Activated naive CD8-positive, alpha-beta T cell treated with anti-CD3 and anti-CD28 coated beads, Interleukin-2, amount 50 U/mL, for 24 hours (primary cell): ENCODE results near the gene TUFT1.
"Not testable (repeated sequence)": the region's sequence is repeated elsewhere in the genome, so short reads cannot be mapped to it uniquely, and the experiment has no call there.

Source experiments
- ATAC-seq: fragments of 150-1000 bp; cut with Tn5 transposase; one replicate; pipeline ENCODE4 v1.10.0; 2021
- DNase-seq: peaks from one replicate; pipeline ENCODE4 v3.0.0; 2021
- H3K27ac Mint-ChIP-seq: one replicate; pipeline ENCODE4 v1.8.0; 2021; ENCODE audit warnings: mild to moderate bottlenecking, mixed read lengths
- H3K27me3 Mint-ChIP-seq: one replicate; pipeline ENCODE4 v1.8.0; 2021; ENCODE audit warnings: mixed read lengths
- H3K36me3 Mint-ChIP-seq: one replicate; pipeline ENCODE4 v1.8.0; 2021; ENCODE audit warnings: low read depth, mixed read lengths
- H3K4me1 Mint-ChIP-seq: one replicate; pipeline ENCODE4 v1.8.0; 2021; ENCODE audit warnings: mixed read lengths
- H3K4me3 Mint-ChIP-seq: one replicate; pipeline ENCODE4 v1.8.0; 2021; ENCODE audit warnings: mild to moderate bottlenecking, moderate library complexity, mixed read lengths
- H3K9me3 Mint-ChIP-seq: one replicate; pipeline ENCODE4 v1.8.0; 2021; ENCODE audit warnings: mixed read lengths

TUFT1 gene

GRCh38 chr1:151519667-151520066 is 20.4 kb upstream of the TUFT1 start:
- DNase-seq (no peak), ATAC-seq (no peak)
- H3K27me3 Mint-ChIP-seq: no peaks in the 10 kb centered on the region
- no peaks in the 10 kb centered on the region for H3K9me3 Mint-ChIP-seq
- no peaks in the 10 kb centered on the region for H3K36me3 Mint-ChIP-seq
- H3K4me1 Mint-ChIP-seq: no peaks in the 10 kb centered on the region
- no peak overlapping the region for H3K27ac Mint-ChIP-seq
- no peak overlapping the region for H3K4me3 Mint-ChIP-seq

GRCh38 chr1:151520359-151520758 is 19.8 kb upstream of the TUFT1 start:
- ATAC-seq (no peak), DNase-seq (no peak)
- Mint-ChIP-seq H3K4me3 (no peak overlapping the region), H3K27ac (no peak overlapping the region), H3K36me3 (no peaks in the 10 kb centered on the region), H3K27me3 (no peaks in the 10 kb centered on the region), H3K4me1 (no peaks in the 10 kb centered on the region), H3K9me3 (no peaks in the 10 kb centered on the region)

- not testable (repeated sequence) for H3K27ac Mint-ChIP-seq, DNase-seq, H3K36me3 Mint-ChIP-seq, H3K9me3 Mint-ChIP-seq, H3K27me3 Mint-ChIP-seq, H3K4me1 Mint-ChIP-seq, ATAC-seq, H3K4me3 Mint-ChIP-seq
These were observed 17.7 kb upstream of the TUFT1 start for GRCh38 chr1:151522427-151522826.

- H3K27me3 Mint-ChIP-seq: no peaks in the 10 kb centered on the region
- no peaks in the 10 kb centered on the region for H3K9me3 Mint-ChIP-seq
- H3K36me3 Mint-ChIP-seq: no peaks in the 10 kb centered on the region
- no peaks in the 10 kb centered on the region for H3K4me1 Mint-ChIP-seq
- no peak for DNase-seq
- ATAC-seq: no peak
- no peak overlapping the region for H3K4me3 Mint-ChIP-seq
- no peak overlapping the region for H3K27ac Mint-ChIP-seq
These were observed 16.8 kb upstream of the TUFT1 start for GRCh38 chr1:151523326-151523725.

- Mint-ChIP-seq H3K27ac (no peak overlapping the region), H3K27me3 (no peaks in the 10 kb centered on the region), H3K36me3 (no peaks in the 10 kb centered on the region), H3K4me3 (no peak overlapping the region), H3K4me1 (no peaks in the 10 kb centered on the region), H3K9me3 (no peaks in the 10 kb centered on the region)
- DNase-seq (no peak), ATAC-seq (no peak)
These were observed 15.4 kb upstream of the TUFT1 start for GRCh38 chr1:151524736-151525135.

GRCh38 chr1:151526735-151527525 is 13.2 kb upstream of the TUFT1 start:
- no peaks in the 10 kb centered on the region for H3K36me3 Mint-ChIP-seq
- H3K9me3 Mint-ChIP-seq: no peaks in the 10 kb centered on the region
- H3K27ac Mint-ChIP-seq: no peak overlapping the region
- no peaks in the 10 kb centered on the region for H3K4me1 Mint-ChIP-seq
- DNase-seq (no peak), ATAC-seq (no peak)
- no peak overlapping the region for H3K4me3 Mint-ChIP-seq
- no peaks in the 10 kb centered on the region for H3K27me3 Mint-ChIP-seq

GRCh38 chr1:151529211-151529702 is 10.9 kb upstream of the TUFT1 start:
- Mint-ChIP-seq H3K4me3 (no peak overlapping the region), H3K9me3 (no peaks in the 10 kb centered on the region), H3K36me3 (no peaks in the 10 kb centered on the region), H3K27me3 (no peaks in the 10 kb centered on the region), H3K4me1 (no peaks in the 10 kb centered on the region), H3K27ac (no peak overlapping the region)
- ATAC-seq (no peak), DNase-seq (no peak)

- H3K36me3 Mint-ChIP-seq: no peaks in the 10 kb centered on the region
These were observed 10.3 kb upstream of the TUFT1 start for GRCh38 chr1:151529781-151530180.

GRCh38 chr1:151530461-151530860 is 9.6 kb upstream of the TUFT1 start:
- no peaks in the 10 kb centered on the region for H3K27me3 Mint-ChIP-seq
- DNase-seq (no peak), ATAC-seq (no peak)
- no peak overlapping the region for H3K27ac Mint-ChIP-seq
- no peaks in the 10 kb centered on the region for H3K36me3 Mint-ChIP-seq
- no peak overlapping the region for H3K4me3 Mint-ChIP-seq
- H3K9me3 Mint-ChIP-seq: no peaks in the 10 kb centered on the region
- no peaks in the 10 kb centered on the region for H3K4me1 Mint-ChIP-seq

More at GRCh38 chr1:151529781-151530180, 10.3 kb upstream of the TUFT1 start:
- no peaks in the 10 kb centered on the region for H3K4me1 Mint-ChIP-seq
- H3K27me3 Mint-ChIP-seq: no peaks in the 10 kb centered on the region
- no peak overlapping the region for H3K4me3 Mint-ChIP-seq
- no peaks in the 10 kb centered on the region for H3K9me3 Mint-ChIP-seq
- H3K27ac Mint-ChIP-seq: no peak overlapping the region
- ATAC-seq (no peak), DNase-seq (no peak)

GRCh38 chr1:151533870-151534269 is 6.2 kb upstream of the TUFT1 start:
- ATAC-seq (no peak), DNase-seq (no peak)
- Mint-ChIP-seq H3K36me3 (no peaks in the 10 kb centered on the region), H3K27ac (no peak overlapping the region), H3K27me3 (no peaks in the 10 kb centered on the region), H3K9me3 (no peaks in the 10 kb centered on the region), H3K4me3 (no peak overlapping the region), H3K4me1 (no peaks in the 10 kb centered on the region)

GRCh38 chr1:151534662-151535278 is 5.3 kb upstream of the TUFT1 start:
- H3K36me3 Mint-ChIP-seq: no peaks in the 10 kb centered on the region
- H3K27ac Mint-ChIP-seq: no peak overlapping the region
- DNase-seq: peak; percentile 86
- no peaks in the 10 kb centered on the region for H3K27me3 Mint-ChIP-seq
- H3K4me3 Mint-ChIP-seq: no peak overlapping the region
- peaks cover 2% of the 10 kb centered on the region for H3K4me1 Mint-ChIP-seq
- peak; percentile 85 for ATAC-seq
- H3K9me3 Mint-ChIP-seq: no peaks in the 10 kb centered on the region

GRCh38 chr1:151535326-151536271 is 4.5 kb upstream of the TUFT1 start:
- Mint-ChIP-seq H3K27ac (no peak overlapping the region), H3K27me3 (no peaks in the 10 kb centered on the region), H3K4me3 (no peak overlapping the region), H3K4me1 (peaks cover 8% of the 10 kb centered on the region), H3K36me3 (no peaks in the 10 kb centered on the region), H3K9me3 (no peaks in the 10 kb centered on the region)
- ATAC-seq (no peak), DNase-seq (no peak)

GRCh38 chr1:151536499-151536898 is 3.6 kb upstream of the TUFT1 start:
- Mint-ChIP-seq H3K27ac (no peak overlapping the region), H3K9me3 (no peaks in the 10 kb centered on the region), H3K27me3 (peaks cover 5% of the 10 kb centered on the region), H3K36me3 (no peaks in the 10 kb centered on the region), H3K4me3 (no peak overlapping the region), H3K4me1 (peaks cover 17% of the 10 kb centered on the region)
- ATAC-seq (no peak), DNase-seq (no peak)

GRCh38 chr1:151537112-151537511 is 3.0 kb upstream of the TUFT1 start:
- H3K4me1 Mint-ChIP-seq: peaks cover 20% of the 10 kb centered on the region
- H3K9me3 Mint-ChIP-seq: no peaks in the 10 kb centered on the region
- ATAC-seq (no peak), DNase-seq (no peak)
- no peaks in the 10 kb centered on the region for H3K36me3 Mint-ChIP-seq
- H3K27ac Mint-ChIP-seq: no peak overlapping the region
- H3K27me3 Mint-ChIP-seq: peaks cover 11% of the 10 kb centered on the region
- H3K4me3 Mint-ChIP-seq: no peak overlapping the region
